ENCODE measurements around the gene RAB33A.
A peak's percentile ranks its signal among the peaks of the same experiment; 100 is the strongest.

RAB33A gene

GRCh38 chrX:130163398-130163797 lies 8.4 kb upstream of the RAB33A start:
- no peak for TF ChIP-seq CTCF (conservative IDR thresholded peaks at IDR 0.05)
- H3K27ac ChIP-seq: no peak overlapping the region

GRCh38 chrX:130165181-130165702 lies 6.5 kb upstream of the RAB33A start:
- TF ChIP-seq CTCF (conservative IDR thresholded peaks at IDR 0.05): no peak
- H3K27ac ChIP-seq: peak overlapping the region; percentile 79

GRCh38 chrX:130165703-130166502 lies 5.9 kb upstream of the RAB33A start, which contains the start of gene AIFM1:
Gene AIFM1, minus strand, starts transcription at chrX:130165841. Its CDS starts 185 bp downstream, at chrX:130165656.
- TF ChIP-seq CTCF (conservative IDR thresholded peaks at IDR 0.05): no peak
- H3K27ac ChIP-seq: peak within 1 kb of the TSS; percentile 79

- H3K27ac ChIP-seq: peak overlapping the region; percentile 79
- no peak for TF ChIP-seq CTCF (conservative IDR thresholded peaks at IDR 0.05)
Observed at GRCh38 chrX:130166503-130166777, 5.3 kb upstream of the RAB33A start.

- TF ChIP-seq CTCF (conservative IDR thresholded peaks at IDR 0.05): no peak
- H3K27ac ChIP-seq: peak overlapping the region; percentile 79
Observed at GRCh38 chrX:130167040-130167439, 4.7 kb upstream of the RAB33A start.

- peak overlapping the region; percentile 41; the same call in 1 of the 2 replicates for H3K27ac ChIP-seq
- no peak for TF ChIP-seq CTCF (conservative IDR thresholded peaks at IDR 0.05)
Observed at GRCh38 chrX:130170752-130171445, 863 bp upstream of the RAB33A start.

- no peak for TF ChIP-seq CTCF (conservative IDR thresholded peaks at IDR 0.05)
- H3K27ac ChIP-seq: no peak overlapping the region
Observed at GRCh38 chrX:130172127-130172845, 524 bp downstream of the RAB33A start.

All from VCaP (cell line).